ENCODE measurements around the gene ERC2.

ERC2 gene

DNA sequence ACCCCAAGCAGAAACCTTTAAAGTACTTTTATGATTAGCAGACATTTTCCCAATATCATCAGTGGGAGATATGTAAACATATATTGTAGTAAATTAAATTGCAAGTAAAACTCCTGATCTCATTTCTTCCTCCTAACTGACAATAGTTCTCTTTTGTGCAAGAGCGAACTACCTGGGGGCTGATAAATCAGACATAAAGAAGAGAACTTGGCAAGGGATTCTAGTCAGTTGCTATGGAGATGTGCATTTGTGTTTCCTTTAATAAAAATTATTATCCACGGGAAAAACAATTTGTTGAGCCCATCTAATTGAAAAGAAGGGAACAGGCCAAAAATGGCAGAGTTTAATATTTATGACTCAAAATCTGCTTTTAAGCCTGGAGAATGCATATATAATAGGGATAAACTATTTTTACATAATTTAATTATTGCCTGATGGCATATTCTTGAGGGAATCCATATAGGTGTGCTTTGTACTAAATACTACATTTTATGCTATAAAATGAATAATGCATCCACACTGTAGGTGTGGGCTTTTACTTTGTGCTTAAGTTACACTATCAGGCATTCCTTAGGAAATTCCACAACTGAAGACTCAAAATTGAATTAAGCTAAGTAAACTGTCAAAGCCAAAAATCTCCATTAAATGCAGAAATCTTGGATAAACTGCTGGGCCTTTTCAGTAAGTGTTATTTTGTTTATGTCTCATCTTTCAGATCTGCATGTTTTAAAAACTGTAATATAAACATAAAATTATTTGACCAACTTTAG, 258.1 kb downstream of the ERC2 start:
- TF ChIP-seq, protein P1, sequence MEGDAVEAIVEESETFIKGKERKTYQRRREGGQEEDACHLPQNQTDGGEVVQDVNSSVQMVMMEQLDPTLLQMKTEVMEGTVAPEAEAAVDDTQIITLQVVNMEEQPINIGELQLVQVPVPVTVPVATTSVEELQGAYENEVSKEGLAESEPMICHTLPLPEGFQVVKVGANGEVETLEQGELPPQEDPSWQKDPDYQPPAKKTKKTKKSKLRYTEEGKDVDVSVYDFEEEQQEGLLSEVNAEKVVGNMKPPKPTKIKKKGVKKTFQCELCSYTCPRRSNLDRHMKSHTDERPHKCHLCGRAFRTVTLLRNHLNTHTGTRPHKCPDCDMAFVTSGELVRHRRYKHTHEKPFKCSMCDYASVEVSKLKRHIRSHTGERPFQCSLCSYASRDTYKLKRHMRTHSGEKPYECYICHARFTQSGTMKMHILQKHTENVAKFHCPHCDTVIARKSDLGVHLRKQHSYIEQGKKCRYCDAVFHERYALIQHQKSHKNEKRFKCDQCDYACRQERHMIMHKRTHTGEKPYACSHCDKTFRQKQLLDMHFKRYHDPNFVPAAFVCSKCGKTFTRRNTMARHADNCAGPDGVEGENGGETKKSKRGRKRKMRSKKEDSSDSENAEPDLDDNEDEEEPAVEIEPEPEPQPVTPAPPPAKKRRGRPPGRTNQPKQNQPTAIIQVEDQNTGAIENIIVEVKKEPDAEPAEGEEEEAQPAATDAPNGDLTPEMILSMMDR (IDR thresholded peaks at IDR 0.05; ENCODE audit: extremely low read depth, missing control alignments) = no peak
- no peak for DNase-seq (ENCODE audit: low spot score)

DNA sequence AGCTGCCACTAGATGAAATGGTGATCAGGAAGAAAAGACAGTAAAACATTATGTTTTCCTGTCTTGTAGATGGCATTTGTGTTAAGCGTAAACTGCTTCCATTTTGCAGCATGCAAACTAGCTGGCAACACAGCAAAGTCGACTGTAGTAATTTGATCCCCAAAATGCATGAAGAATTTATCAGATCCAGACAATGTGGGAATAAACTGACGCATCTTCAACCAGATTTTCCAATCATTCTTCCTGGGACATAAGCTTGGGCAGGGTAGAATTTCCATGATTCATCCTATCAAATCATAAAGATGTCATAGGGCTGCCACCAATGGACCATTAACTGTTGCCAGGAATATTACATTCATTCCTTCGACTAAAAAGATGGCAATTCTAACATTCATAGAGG, 260.3 kb downstream of the ERC2 start:
- no peak for DNase-seq (ENCODE audit: low spot score)

DNA sequence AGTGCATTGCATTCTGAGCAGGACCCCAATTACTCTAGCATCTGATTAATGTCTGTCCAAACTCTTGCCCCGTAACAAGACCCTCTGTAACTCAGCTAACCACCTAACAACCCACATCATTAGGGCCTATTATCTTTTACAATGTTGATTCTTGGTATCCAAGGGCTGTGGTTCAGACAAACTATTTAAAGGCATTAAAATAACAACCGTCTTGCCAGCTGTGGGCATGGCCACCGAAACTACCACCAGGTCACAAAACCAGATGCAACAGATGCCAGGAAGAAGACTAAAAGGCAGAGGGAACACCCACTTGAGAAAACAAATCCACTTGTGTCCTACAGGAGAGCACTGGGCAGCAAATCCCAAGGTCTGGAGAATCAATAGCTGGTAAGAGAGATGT, 262.9 kb downstream of the ERC2 start:
- TF ChIP-seq, protein P1 (IDR thresholded peaks at IDR 0.05; ENCODE audit: extremely low read depth, missing control alignments) = no peak
- DNase-seq (ENCODE audit: low spot score) = no peak

More for the DNA sequence above, 260.3 kb downstream of the ERC2 start:
- TF ChIP-seq, protein P1 (IDR thresholded peaks at IDR 0.05; ENCODE audit: extremely low read depth, missing control alignments) = no peak

DNA sequence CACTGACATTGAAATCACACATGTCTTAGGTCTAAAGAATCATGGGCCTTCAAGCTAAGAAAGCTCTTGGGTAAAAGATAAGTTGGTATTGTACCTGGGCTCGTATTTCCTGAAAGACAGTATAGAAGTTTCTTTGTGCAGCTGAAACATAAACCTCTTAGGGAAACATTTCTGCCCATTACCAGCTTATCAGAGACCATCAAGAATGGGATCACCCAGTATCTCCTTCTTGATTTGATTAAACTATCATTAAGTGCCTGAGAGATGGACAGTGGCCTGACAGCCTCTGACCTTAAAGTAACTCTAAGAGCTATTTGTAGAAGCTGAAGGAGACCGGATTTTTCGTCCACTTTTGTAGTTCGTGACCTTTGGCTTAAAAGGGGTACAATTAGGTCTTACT, 265.3 kb downstream of the ERC2 start:
- no peak for DNase-seq (ENCODE audit: low spot score)
- TF ChIP-seq, protein P1 (IDR thresholded peaks at IDR 0.05; ENCODE audit: extremely low read depth, missing control alignments) = no peak

DNA sequence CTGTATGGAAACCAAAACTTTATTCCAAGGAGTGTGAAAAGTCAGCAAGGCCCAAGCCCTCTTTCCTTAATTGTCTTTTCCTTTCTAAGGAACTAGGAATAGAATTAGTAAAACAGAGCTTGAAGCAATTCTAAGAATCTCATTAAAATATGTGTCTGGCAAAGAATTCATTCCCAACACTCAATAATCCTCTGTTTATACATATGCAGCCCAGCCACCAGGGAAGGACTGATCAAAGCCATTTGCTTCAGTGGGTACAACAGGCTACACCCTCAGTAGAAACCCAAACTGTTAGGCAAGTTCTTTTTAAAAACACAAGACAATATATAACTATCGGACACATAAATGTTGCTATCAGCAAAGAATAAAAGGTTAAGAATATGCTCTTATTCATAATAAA, 266.9 kb downstream of the ERC2 start:
- TF ChIP-seq, protein P1 (IDR thresholded peaks at IDR 0.05; ENCODE audit: extremely low read depth, missing control alignments) = no peak
- DNase-seq (ENCODE audit: low spot score) = no peak

DNA sequence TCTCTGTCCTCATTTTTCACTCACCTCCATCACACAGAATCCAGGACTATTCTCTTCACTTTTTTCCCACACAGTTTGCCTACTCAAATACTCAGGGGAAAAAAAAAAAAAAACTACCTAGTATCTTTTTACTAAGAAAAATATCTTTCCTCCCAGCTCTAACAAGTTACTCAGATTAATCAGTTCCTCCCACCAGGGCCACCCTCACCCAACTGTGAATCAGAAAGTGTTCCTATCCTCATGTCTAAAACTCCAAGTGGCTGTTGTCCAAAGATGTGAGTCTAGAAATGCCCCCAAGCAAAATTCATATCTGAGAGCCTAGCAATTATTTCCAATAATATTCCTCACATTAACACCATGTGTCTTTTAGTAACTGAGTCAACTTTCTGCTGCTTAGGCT, 268.0 kb downstream of the ERC2 start:
- TF ChIP-seq, protein P1 (IDR thresholded peaks at IDR 0.05; ENCODE audit: extremely low read depth, missing control alignments) = no peak
- no peak for DNase-seq (ENCODE audit: low spot score)

DNA sequence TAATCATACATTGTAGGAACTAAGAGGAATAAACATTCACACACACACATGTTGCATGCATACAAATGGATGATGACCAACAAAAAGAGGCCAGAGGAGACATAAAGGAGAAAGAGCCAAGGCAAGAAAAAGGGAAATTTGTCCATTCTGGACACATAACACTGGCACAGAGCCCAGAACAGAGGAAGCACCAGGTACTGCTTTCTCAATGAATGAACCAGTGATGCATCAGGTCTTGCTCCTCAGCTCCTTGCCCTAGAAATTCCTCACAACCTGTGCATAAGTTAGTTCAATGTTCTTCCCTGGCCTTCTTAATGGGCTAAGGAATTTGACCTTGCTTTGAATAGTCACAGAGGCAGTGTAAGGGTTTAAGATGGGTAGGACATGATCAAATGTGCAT, 270.3 kb downstream of the ERC2 start:
- TF ChIP-seq, protein P1 (IDR thresholded peaks at IDR 0.05; ENCODE audit: extremely low read depth, missing control alignments) = no peak
- DNase-seq (ENCODE audit: low spot score) = no peak
